ENCODE data around the gene OR4D2. TPM values are rescaled to one million over a fixed set of nuclear protein-coding genes. Genes with fewer than 3 reads are reported as not detected.

OR4D2 gene
- not detected in 2 replicates for total RNA-seq

DNA sequence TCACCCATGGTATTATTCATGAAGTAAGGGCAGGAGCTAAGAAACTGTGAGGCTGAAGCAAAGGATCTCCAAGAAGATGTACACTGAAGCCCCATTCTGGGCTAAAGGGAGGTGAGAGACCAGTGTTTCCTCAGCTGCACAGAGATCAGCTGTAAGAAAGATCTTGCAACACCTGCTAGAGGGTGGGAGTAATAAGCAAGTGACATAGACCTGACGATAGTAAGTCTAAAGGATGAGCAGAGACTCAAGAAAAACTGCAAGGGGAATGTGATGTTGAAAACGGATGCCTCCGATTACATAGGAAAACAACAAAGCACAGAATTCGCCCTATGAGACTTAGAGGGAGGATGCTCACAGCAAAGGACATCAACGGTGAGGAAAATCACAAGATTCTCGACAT, at the start of gene OR4D2:
OR4D2 (plus strand) TSS at position 301 of the 400 bp plus-strand sequence. CDS start 2,674 bp downstream, outside the sequence.

DNA sequence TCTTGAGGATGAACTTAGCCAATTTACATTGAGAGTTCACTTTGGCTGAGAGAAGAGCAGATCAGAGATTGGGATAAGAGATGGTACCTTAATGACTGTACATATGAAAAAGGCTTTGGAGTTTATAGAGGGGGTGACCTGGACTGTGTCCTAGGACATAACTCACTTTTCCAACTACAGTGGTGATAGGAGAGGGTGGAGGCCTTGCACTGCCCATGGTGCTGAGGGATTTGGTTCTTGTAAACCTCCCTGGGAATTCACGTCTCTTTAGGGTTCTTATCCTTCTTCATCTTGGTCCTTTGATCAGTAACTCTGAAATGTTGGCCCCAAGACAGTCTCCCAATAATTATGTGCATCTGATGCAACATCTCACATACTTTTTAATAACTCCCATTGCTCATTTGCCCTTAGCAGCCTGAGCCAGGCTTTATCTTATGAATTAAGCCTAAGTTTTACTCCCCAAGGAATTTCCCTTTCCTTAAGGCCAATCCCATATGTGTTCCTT, 18.8 kb upstream of the OR4D2 start, which contains the start of gene OR4D1:
OR4D1 (plus strand) TSS at position 455 of the 505 bp plus-strand sequence. CDS start 6,770 bp downstream, outside the sequence.

DNA sequence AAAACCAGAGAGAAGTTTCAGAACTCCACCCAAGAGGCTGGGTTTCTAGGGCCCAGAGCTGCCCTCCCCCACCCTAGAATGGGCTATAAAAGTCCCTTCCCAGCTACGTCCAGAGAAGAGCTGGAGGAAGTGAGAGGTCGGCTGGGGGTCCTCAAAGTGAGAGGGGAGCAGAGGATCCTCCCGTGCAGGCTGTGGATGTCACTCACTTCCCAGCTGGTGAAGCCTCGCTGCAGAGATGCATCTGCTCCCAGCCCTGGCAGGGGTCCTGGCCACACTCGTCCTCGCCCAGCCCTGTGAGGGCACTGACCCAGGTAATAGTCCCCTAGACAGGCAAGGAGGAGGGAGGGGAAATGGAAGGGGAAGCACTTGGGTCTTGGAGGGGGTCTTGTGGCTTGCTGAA, 25.8 kb downstream of the OR4D2 start, which contains the start of gene EPX:
EPX (plus strand) TSS at position 115 of the 400 bp plus-strand sequence; CDS start at position 236, 121 bp downstream.

DNA sequence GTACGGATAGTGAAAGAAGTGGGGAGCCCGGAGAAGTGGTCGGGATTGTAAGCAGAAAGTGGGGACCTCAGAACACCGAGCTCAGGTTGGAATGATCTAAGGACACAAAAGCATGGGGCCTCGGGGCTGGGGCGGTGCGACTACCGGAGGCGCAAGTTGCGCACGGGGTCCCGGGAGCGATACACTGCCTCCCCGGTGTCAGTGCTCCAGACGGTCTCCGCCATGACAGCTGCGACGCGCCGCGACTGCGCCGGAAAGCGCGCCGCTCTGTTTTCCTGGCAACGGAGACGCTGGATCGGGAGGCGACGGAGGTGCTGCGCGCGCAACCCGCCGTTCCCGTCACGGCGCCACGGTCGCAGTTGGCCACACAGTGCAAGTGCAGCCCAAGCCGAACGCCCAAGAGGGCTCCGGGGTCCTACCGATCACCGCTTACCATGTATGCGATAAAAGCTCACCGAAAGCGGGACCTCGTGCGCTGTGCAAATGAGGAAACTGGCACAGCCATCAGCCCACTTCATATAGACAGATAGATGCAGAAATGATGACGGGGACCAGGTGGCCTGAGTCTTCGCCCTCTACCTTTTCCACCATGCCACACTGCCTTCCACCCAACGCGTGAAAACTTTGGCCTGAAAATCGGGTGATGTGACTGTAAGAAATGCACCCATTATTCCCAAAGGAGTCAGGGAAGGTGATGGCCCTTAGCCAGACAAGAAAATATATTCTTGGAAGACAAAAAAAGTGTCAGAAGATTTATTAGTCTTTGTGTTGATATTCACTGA, 52.4 kb downstream of the OR4D2 start, which contains the start of gene MKS1:
MKS1 (minus strand) TSS at position 249 of the 782 bp plus-strand sequence; CDS start at position 224, 25 bp downstream.

Other genes starting within 250 kb of the OR4D2 start
- 10.3 and 12.5 TPM in 2 replicates for gene CUEDC1, start 211.6 kb upstream of the OR4D2 start, total RNA-seq
- 45.1 and 45.3 TPM in 2 replicates for gene VEZF1, start 178.7 kb upstream of the OR4D2 start, total RNA-seq
- gene SRSF1, start 159.7 kb upstream of the OR4D2 start, total RNA-seq = 254 and 280 TPM in 2 replicates
- gene DYNLL2, start 83.6 kb upstream of the OR4D2 start, total RNA-seq = 11.4 and 11.6 TPM in 2 replicates
- gene OR4D1, start 18.6 kb upstream of the OR4D2 start, total RNA-seq = not detected in 2 replicates
- gene EPX, start 25.7 kb downstream of the OR4D2 start, total RNA-seq = not detected in 2 replicates
- gene MKS1, start 52.3 kb downstream of the OR4D2 start, total RNA-seq = 11.9 and 16.5 TPM in 2 replicates
- not detected in 2 replicates for gene LPO, start 71.6 kb downstream of the OR4D2 start, total RNA-seq
- under 0.01 TPM in 1 of 2 replicates, not detected in the other for gene MPO, start 114.0 kb downstream of the OR4D2 start, total RNA-seq
- 0.34 and 2.7 TPM in 2 replicates for gene TSPOAP1, start 161.8 kb downstream of the OR4D2 start, total RNA-seq
- gene SUPT4H1, start 185.2 kb downstream of the OR4D2 start, total RNA-seq = 55.8 and 72.2 TPM in 2 replicates